Erythroblast (primary cell): ENCODE results near the gene FAM20A.

Source experiments
- GATA1 ChIP-seq: IDR thresholded peaks from 2 replicates; pipeline ENCODE4 v1.6.1; 2011; ENCODE audit warnings: low read depth, mild to moderate bottlenecking, control low read depth, low read length, moderate library complexity
- POLR2A ChIP-seq: IDR thresholded peaks from 2 replicates; pipeline ENCODE4 v1.6.1; 2011; ENCODE audit warnings: mild to moderate bottlenecking, low read length

DNA sequence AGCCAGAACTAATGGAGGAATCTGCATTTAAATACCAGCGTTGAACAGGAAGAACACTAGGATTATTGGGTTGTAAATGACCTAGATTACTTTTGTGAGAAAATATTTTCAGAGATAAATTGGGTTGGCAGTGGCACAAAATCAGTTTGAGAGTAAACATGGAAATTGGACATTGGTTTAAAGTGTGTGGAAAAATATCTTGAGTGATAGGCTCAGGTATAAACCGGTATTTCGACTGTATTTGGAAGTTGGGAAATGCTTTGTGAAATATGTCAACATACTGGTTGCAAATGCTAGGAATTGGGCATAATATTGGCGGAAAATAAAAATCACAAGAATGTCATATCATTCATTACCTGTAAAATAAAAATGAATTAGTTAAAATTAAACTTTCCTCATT is 73.9 kb downstream of the FAM20A start:
- TF ChIP-seq POLR2A = no peak
- TF ChIP-seq GATA1 = no peak
